ENCODE data around the gene HSBP1L1. TPM values are rescaled to one million over a fixed set of nuclear protein-coding genes. Genes with fewer than 3 reads are reported as not detected.

HSBP1L1 gene
- total and polyA plus RNA-seq, 2 donors (not counting 1 experiment from before 2014, with no cell fraction given): 13.4 to 24.6 TPM

GRCh38 chr18:79954791-79955190 is 9.7 kb upstream of the HSBP1L1 start:
- peaks cover 11% of the 10 kb centered on the region for H3K79me2 ChIP-seq (ENCODE audit: control insufficient read depth, insufficient read depth, low read length)
- H3K4me3 ChIP-seq (replicated peaks in 1 of 4; ENCODE audit: control extremely low read depth in 1 of 4, insufficient read depth in 1 of 4, low read depth in 3 of 4, low read length in 4 of 4): no peak overlapping the region
- H3K9ac ChIP-seq (ENCODE audit: insufficient read depth, low read length): no peak overlapping the region
- no peaks in the 10 kb centered on the region for H3K36me3 ChIP-seq (ENCODE audit: control insufficient read depth, insufficient read depth, low read length)
- no peak overlapping the region for H2AFZ ChIP-seq (ENCODE audit: low read length)
- H3K4me2 ChIP-seq (ENCODE audit: extremely low read depth, insufficient read depth, low read length): no peak overlapping the region
- no peak overlapping the region for H3K27ac ChIP-seq (ENCODE audit: insufficient read depth, low read length)
- no peak for DNase-seq (ENCODE audit: low read depth in 2 of 2)
- no peak for TF ChIP-seq CTCF (conservative IDR thresholded peaks at IDR 0.05 in 1 of 2, IDR thresholded peaks at IDR 0.05 in 1 of 2; ENCODE audit: low read depth in 1 of 2, low read length in 2 of 2)
- no peak for TF ChIP-seq EZH2 (IDR thresholded peaks at IDR 0.05; ENCODE audit: low read length, missing control alignments)
- peaks cover 5% of the 10 kb centered on the region for H3K4me1 ChIP-seq (ENCODE audit: control insufficient read depth, extremely low read depth, insufficient read depth, low read length)
- H3K9me3 ChIP-seq (ENCODE audit: control insufficient read depth, insufficient read depth, low read depth, low read length): no peaks in the 10 kb centered on the region
- no peaks in the 10 kb centered on the region for H4K20me1 ChIP-seq (ENCODE audit: control insufficient read depth, extremely low read depth, insufficient read depth, low read length)
- no peaks in the 10 kb centered on the region for H3K27me3 ChIP-seq (ENCODE audit: control insufficient read depth, insufficient read depth, low read length)

GRCh38 chr18:79955302-79956075 is 9.0 kb upstream of the HSBP1L1 start:
- no peaks in the 10 kb centered on the region for H4K20me1 ChIP-seq (ENCODE audit: control insufficient read depth, extremely low read depth, insufficient read depth, low read length)
- peaks cover 4% of the 10 kb centered on the region for H3K79me2 ChIP-seq (ENCODE audit: control insufficient read depth, insufficient read depth, low read length)
- H3K9me3 ChIP-seq (ENCODE audit: control insufficient read depth, insufficient read depth, low read depth, low read length): no peaks in the 10 kb centered on the region
- H3K9ac ChIP-seq (ENCODE audit: insufficient read depth, low read length): no peak overlapping the region
- no peaks in the 10 kb centered on the region for H3K36me3 ChIP-seq (ENCODE audit: control insufficient read depth, insufficient read depth, low read length)
- no peaks in the 10 kb centered on the region for H3K27me3 ChIP-seq (ENCODE audit: control insufficient read depth, insufficient read depth, low read length)
- peaks cover 3% of the 10 kb centered on the region for H3K4me1 ChIP-seq (ENCODE audit: control insufficient read depth, extremely low read depth, insufficient read depth, low read length)
- no peak overlapping the region for H3K27ac ChIP-seq (ENCODE audit: insufficient read depth, low read length)
- no peak overlapping the region for H3K4me2 ChIP-seq (ENCODE audit: extremely low read depth, insufficient read depth, low read length)
- TF ChIP-seq EZH2 (IDR thresholded peaks at IDR 0.05; ENCODE audit: low read length, missing control alignments) (no peak), CTCF (conservative IDR thresholded peaks at IDR 0.05 in 1 of 2, IDR thresholded peaks at IDR 0.05 in 1 of 2; ENCODE audit: low read depth in 1 of 2, low read length in 2 of 2) (no peak)
- DNase-seq (ENCODE audit: low read depth in 2 of 2): no peak
- no peak overlapping the region for H2AFZ ChIP-seq (ENCODE audit: low read length)
- H3K4me3 ChIP-seq (replicated peaks in 1 of 4; ENCODE audit: control extremely low read depth in 1 of 4, insufficient read depth in 1 of 4, low read depth in 3 of 4, low read length in 4 of 4): no peak overlapping the region

DNA sequence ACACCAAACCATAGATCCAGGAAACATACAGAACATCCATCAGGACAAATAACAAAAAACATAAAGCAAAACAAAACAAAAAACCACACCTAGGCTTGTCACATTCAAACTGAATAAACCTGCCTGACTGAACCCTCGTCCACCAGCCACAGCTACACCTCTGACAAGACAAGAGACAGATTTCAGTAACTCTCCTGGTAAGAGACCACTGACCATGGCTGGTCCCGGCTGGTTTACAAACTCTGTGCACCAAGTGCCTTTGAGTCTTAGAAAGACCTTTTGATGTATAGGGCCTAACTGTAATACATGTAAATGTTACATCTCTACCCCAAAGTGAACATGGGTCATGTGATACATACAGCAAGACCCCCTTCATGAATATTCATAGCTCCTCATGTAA is 8.2 kb upstream of the HSBP1L1 start:
- no peak overlapping the region for H3K4me3 ChIP-seq (replicated peaks in 1 of 4; ENCODE audit: control extremely low read depth in 1 of 4, insufficient read depth in 1 of 4, low read depth in 3 of 4, low read length in 4 of 4)
- H3K36me3 ChIP-seq (ENCODE audit: control insufficient read depth, insufficient read depth, low read length): no peaks in the 10 kb centered on the region
- H3K79me2 ChIP-seq (ENCODE audit: control insufficient read depth, insufficient read depth, low read length): no peaks in the 10 kb centered on the region
- H2AFZ ChIP-seq (ENCODE audit: low read length): no peak overlapping the region
- no peaks in the 10 kb centered on the region for H3K27me3 ChIP-seq (ENCODE audit: control insufficient read depth, insufficient read depth, low read length)
- no peak overlapping the region for H3K4me2 ChIP-seq (ENCODE audit: extremely low read depth, insufficient read depth, low read length)
- TF ChIP-seq EZH2 (IDR thresholded peaks at IDR 0.05; ENCODE audit: low read length, missing control alignments): no peak
- TF ChIP-seq CTCF (conservative IDR thresholded peaks at IDR 0.05 in 1 of 2, IDR thresholded peaks at IDR 0.05 in 1 of 2; ENCODE audit: low read depth in 1 of 2, low read length in 2 of 2): no peak
- H3K4me1 ChIP-seq (ENCODE audit: control insufficient read depth, extremely low read depth, insufficient read depth, low read length): peaks cover 3% of the 10 kb centered on the region
- H3K9me3 ChIP-seq (ENCODE audit: control insufficient read depth, insufficient read depth, low read depth, low read length): no peaks in the 10 kb centered on the region
- no peak for DNase-seq (ENCODE audit: low read depth in 2 of 2)
- H3K9ac ChIP-seq (ENCODE audit: insufficient read depth, low read length): no peak overlapping the region
- no peak overlapping the region for H3K27ac ChIP-seq (ENCODE audit: insufficient read depth, low read length)
- H4K20me1 ChIP-seq (ENCODE audit: control insufficient read depth, extremely low read depth, insufficient read depth, low read length): no peaks in the 10 kb centered on the region

Measured in fibroblast of lung (primary cell).